Right cardiac atrium (tissue), 5 donors: Measurements from ENCODE around the gene GRID2. TPM values are rescaled to one million over a fixed set of nuclear protein-coding genes. Genes with fewer than 3 reads are reported as not detected.
"Not testable (repeated sequence)": the region's sequence is repeated elsewhere in the genome, so short reads cannot be mapped to it uniquely, and the experiment has no call there.

Experiments used
- ATAC-seq, 2 donors: fragments of 200-7000 bp; cut with Tn5 transposase; one replicate each; pipeline versions ENCODE4 v1.8.0 to v1.9.1; 2020; ENCODE audit warnings: moderate library complexity in 2 of 2, mild to moderate bottlenecking in 1 of 2
- DNase-seq, 3 donors: peaks; one replicate each; pipeline ENCODE4 v3.0.0-alpha.2; 2020
- H3K27ac ChIP-seq: one replicate; pipeline ENCODE4 v1.5.1; 2013; ENCODE audit warnings: mild to moderate bottlenecking, low read length, control low read depth, moderate library complexity
- H3K27me3 ChIP-seq: one replicate; pipeline ENCODE4 v1.6.1; 2013; ENCODE audit not compliant: control insufficient read depth, insufficient read depth
- H3K4me1 ChIP-seq: one replicate; pipeline ENCODE4 v1.6.1; 2013; ENCODE audit warnings: low read length; ENCODE audit not compliant: control insufficient read depth, insufficient read depth
- H3K4me3 ChIP-seq: one replicate; pipeline ENCODE4 v1.5.1; 2013; ENCODE audit warnings: low read length, control low read depth
- H3K9me3 ChIP-seq: one replicate; pipeline ENCODE4 v1.6.1; 2013; ENCODE audit warnings: low read length; ENCODE audit not compliant: control insufficient read depth
- WGBS: extraction: QIAGEN DNeasy Blood & Tissue Kit; methylation state at CpG from one replicate; pipeline ENCODE4 v1.1.7; 2013; 5-methylcytosine and 5-hydroxymethylcytosine counted together
- intact Hi-C, 4 donors: fragments of 100-400 bp; cut with DNase I; formaldehyde crosslinking; loops; one replicate each; pipeline versions ENCODE4 v1.11.0 to v1.14.0; 2022 to 2023
- polyA plus RNA-seq: library from polyadenylated mRNA; stranded (reverse); fragments of 200-250 nt; gene quantifications from one replicate; pipeline ENCODE4 v1.2.3, GENCODE V29; 2013
- total RNA-seq, 4 donors: library from RNA; stranded (reverse); fragmentation: NEBNext Ultra II Directional; extraction: Animal tissue kit (Norgen Biotek cat#: 25700); gene quantifications; one replicate each; pipeline ENCODE4 v1.2.1, GENCODE V29; 2021
- donor health status: healthy with polysubstance abuse.
- donor health status: DM: no; HTN: yes; CAD: no.
- donor health status: DM: no; HTN: no; CAD: no.
- donor health status: DM: no; HTN: yes; CAD: no; lungs with severe emphysema.
- donor health status: DM: yes; HTN: yes; CAD: no.

The GRID2 gene
- total and polyA plus RNA-seq, 5 donors = 0.09 to 1.0 (median 0.47) TPM

- Histone ChIP-seq H3K4me3 (no peak overlapping the region), H3K27ac (no peak overlapping the region), H3K9me3 (no peaks in the 10 kb centered on the region), H3K4me1 (no peaks in the 10 kb centered on the region), H3K27me3 (no peaks in the 10 kb centered on the region)
- no peak for DNase-seq
- intact Hi-C loops = no loop called here
- ATAC-seq = no peak
Observed at GRCh38 chr4:92265798-92266197, 38.0 kb upstream of the GRID2 start.

- Histone ChIP-seq H3K27me3 (no peaks in the 10 kb centered on the region), H3K27ac (no peak overlapping the region), H3K4me3 (no peak overlapping the region), H3K4me1 (no peaks in the 10 kb centered on the region), H3K9me3 (no peaks in the 10 kb centered on the region)
- no peak for DNase-seq
- 83% methylated on average over 3 of the region's 3 CpGs for WGBS
- no peak for ATAC-seq
- intact Hi-C loops = no loop called here
Observed at GRCh38 chr4:92266521-92266920, 37.2 kb upstream of the GRID2 start.

GRCh38 chr4:92268642-92269041 lies 35.1 kb upstream of the GRID2 start:
- intact Hi-C loops = no loop called here
- DNase-seq (no peak), ATAC-seq (no peak)
- no peaks in the 10 kb centered on the region for H3K9me3 ChIP-seq
- no peak overlapping the region for H3K4me3 ChIP-seq
- H3K27ac ChIP-seq = no peak overlapping the region
- no peaks in the 10 kb centered on the region for H3K4me1 ChIP-seq
- no peaks in the 10 kb centered on the region for H3K27me3 ChIP-seq
- WGBS = 96% methylated on average over 4 of the region's 4 CpGs

- Histone ChIP-seq H3K27ac (no peak overlapping the region), H3K9me3 (no peaks in the 10 kb centered on the region), H3K4me1 (no peaks in the 10 kb centered on the region), H3K4me3 (no peak overlapping the region), H3K27me3 (no peaks in the 10 kb centered on the region)
- WGBS = 82% methylated on average over 2 of the region's 2 CpGs
- ATAC-seq = no peak
- no peak for DNase-seq
- intact Hi-C loops = no loop called here
Observed at GRCh38 chr4:92270908-92271307, 32.9 kb upstream of the GRID2 start.

- H3K4me3 ChIP-seq, H3K27me3 ChIP-seq, H3K27ac ChIP-seq, ATAC-seq, H3K4me1 ChIP-seq, H3K9me3 ChIP-seq, DNase-seq, intact Hi-C loops: not testable (repeated sequence)
- WGBS = 74% methylated on average over 4 of the region's 4 CpGs
Observed at GRCh38 chr4:92271551-92271950, 32.2 kb upstream of the GRID2 start.

GRCh38 chr4:92277057-92277881 lies 26.5 kb upstream of the GRID2 start:
- DNase-seq, H3K27ac ChIP-seq, H3K9me3 ChIP-seq, H3K4me1 ChIP-seq, H3K27me3 ChIP-seq, intact Hi-C loops, H3K4me3 ChIP-seq, ATAC-seq: not testable (repeated sequence)
- WGBS = 88% methylated on average over 8 of the region's 8 CpGs

GRCh38 chr4:92279296-92279695 lies 24.5 kb upstream of the GRID2 start:
- intact Hi-C loops = no loop called here
- Histone ChIP-seq H3K27me3 (no peaks in the 10 kb centered on the region), H3K27ac (no peak overlapping the region), H3K4me3 (no peak overlapping the region), H3K9me3 (no peaks in the 10 kb centered on the region), H3K4me1 (no peaks in the 10 kb centered on the region)
- 92% methylated on average over 1 of the region's 1 CpG for WGBS
- DNase-seq = no peak
- ATAC-seq = no peak

- no peak overlapping the region for H3K4me3 ChIP-seq
- DNase-seq (no peak), ATAC-seq (no peak)
- H3K27me3 ChIP-seq = no peaks in the 10 kb centered on the region
- H3K4me1 ChIP-seq = no peaks in the 10 kb centered on the region
- H3K27ac ChIP-seq = no peak overlapping the region
- no peaks in the 10 kb centered on the region for H3K9me3 ChIP-seq
- intact Hi-C loops = no loop called here
Observed at GRCh38 chr4:92299152-92299551, 4.6 kb upstream of the GRID2 start.

GRCh38 chr4:92304121-92304520 lies 355 bp downstream of the GRID2 start:
- no peaks in the 10 kb centered on the region for H3K9me3 ChIP-seq
- no peak overlapping the region for H3K27ac ChIP-seq
- DNase-seq (peak in 2 of 3 donors; percentile 30 to 37), ATAC-seq (peak in 1 of 2 donors; percentile 18)
- peak overlapping the region; percentile 55 for H3K4me3 ChIP-seq
- no peaks in the 10 kb centered on the region for H3K27me3 ChIP-seq
- intact Hi-C loops = no loop called here
- H3K4me1 ChIP-seq = no peaks in the 10 kb centered on the region
- under 1% methylated on average over 22 of the region's 22 CpGs for WGBS

- Histone ChIP-seq H3K27ac (no peak overlapping the region), H3K27me3 (no peaks in the 10 kb centered on the region), H3K4me3 (peak overlapping the region; percentile 55), H3K9me3 (no peaks in the 10 kb centered on the region), H3K4me1 (no peaks in the 10 kb centered on the region)
- DNase-seq (peak in 1 of 3 donors; percentile 9), ATAC-seq (no peak)
- intact Hi-C loops = no loop called here
- 2% methylated on average over 18 of the region's 18 CpGs for WGBS
Observed at GRCh38 chr4:92304606-92305005, 840 bp downstream of the GRID2 start.

- intact Hi-C loops = no loop called here
- peak overlapping the region; percentile 55 for H3K4me3 ChIP-seq
- H3K4me1 ChIP-seq = no peaks in the 10 kb centered on the region
- DNase-seq = peak; percentile 68 to 83 (median 76)
- H3K27me3 ChIP-seq = no peaks in the 10 kb centered on the region
- H3K27ac ChIP-seq = no peak overlapping the region
- ATAC-seq = peak; percentile 89 to 90
- under 1% methylated on average over 68 of the region's 68 CpGs for WGBS
- H3K9me3 ChIP-seq = no peaks in the 10 kb centered on the region
Observed at GRCh38 chr4:92305148-92305877, 1.5 kb downstream of the GRID2 start.
